ENCODE measurements around the gene ZFYVE19.
A peak's percentile ranks its signal among the peaks of the same experiment; 100 is the strongest.

The ZFYVE19 gene

GRCh38 chr15:40769274-40770146, 37.4 kb upstream of the ZFYVE19 start, which contains the start of gene C15orf62:
Gene C15orf62 (plus strand): TSS chr15:40769980. CDS start chr15:40770496, 516 bp downstream.
- H3F3A ChIP-seq (ENCODE audit: low read depth) = peaks cover 13% of the 10 kb centered on the region
- H3K9ac ChIP-seq (ENCODE audit: low read depth, low read length, poor library complexity, severe bottlenecking) = peak within 1 kb of the TSS; percentile 80
- H3K9me3 ChIP-seq (ENCODE audit: insufficient read depth, low read depth, low read length) = no peaks in the 10 kb centered on the region
- H3K4me3 ChIP-seq (ENCODE audit: low read length, poor library complexity, severe bottlenecking) = peak within 1 kb of the TSS; percentile 70
- peaks cover 65% of the 10 kb centered on the region for H3K4me1 ChIP-seq (ENCODE audit: insufficient read depth, low read length, poor library complexity, severe bottlenecking)
- H3K27me3 ChIP-seq (ENCODE audit: insufficient read depth, low read length, poor library complexity, severe bottlenecking) = no peaks in the 10 kb centered on the region
- TF ChIP-seq EZH2phosphoT487 (IDR thresholded peaks at IDR 0.05; ENCODE audit: borderline replicate concordance) = no peak
- TF ChIP-seq, protein P1, sequence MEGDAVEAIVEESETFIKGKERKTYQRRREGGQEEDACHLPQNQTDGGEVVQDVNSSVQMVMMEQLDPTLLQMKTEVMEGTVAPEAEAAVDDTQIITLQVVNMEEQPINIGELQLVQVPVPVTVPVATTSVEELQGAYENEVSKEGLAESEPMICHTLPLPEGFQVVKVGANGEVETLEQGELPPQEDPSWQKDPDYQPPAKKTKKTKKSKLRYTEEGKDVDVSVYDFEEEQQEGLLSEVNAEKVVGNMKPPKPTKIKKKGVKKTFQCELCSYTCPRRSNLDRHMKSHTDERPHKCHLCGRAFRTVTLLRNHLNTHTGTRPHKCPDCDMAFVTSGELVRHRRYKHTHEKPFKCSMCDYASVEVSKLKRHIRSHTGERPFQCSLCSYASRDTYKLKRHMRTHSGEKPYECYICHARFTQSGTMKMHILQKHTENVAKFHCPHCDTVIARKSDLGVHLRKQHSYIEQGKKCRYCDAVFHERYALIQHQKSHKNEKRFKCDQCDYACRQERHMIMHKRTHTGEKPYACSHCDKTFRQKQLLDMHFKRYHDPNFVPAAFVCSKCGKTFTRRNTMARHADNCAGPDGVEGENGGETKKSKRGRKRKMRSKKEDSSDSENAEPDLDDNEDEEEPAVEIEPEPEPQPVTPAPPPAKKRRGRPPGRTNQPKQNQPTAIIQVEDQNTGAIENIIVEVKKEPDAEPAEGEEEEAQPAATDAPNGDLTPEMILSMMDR (conservative IDR thresholded peaks at IDR 0.05; ENCODE audit: low read length) = no peak
- H3K4me2 ChIP-seq (ENCODE audit: low read depth, low read length, poor library complexity, severe bottlenecking) = peak within 1 kb of the TSS; percentile 78
- peaks cover 7% of the 10 kb centered on the region for H4K20me1 ChIP-seq (ENCODE audit: insufficient read depth, low read length, poor library complexity, severe bottlenecking)
- H3K9me2 ChIP-seq (replicated peaks; ENCODE audit: low read depth, low read length) = no peaks in the 10 kb centered on the region
- H3K79me2 ChIP-seq (ENCODE audit: insufficient read depth, low read length) = peaks cover 39% of the 10 kb centered on the region
- H3K36me3 ChIP-seq (ENCODE audit: insufficient read depth, low read length) = no peaks in the 10 kb centered on the region; the same call in none of the 2 replicates
- H2AFZ ChIP-seq (ENCODE audit: low read length) = peak within 1 kb of the TSS; percentile 34; the same call in 1 of the 2 replicates

DNA sequence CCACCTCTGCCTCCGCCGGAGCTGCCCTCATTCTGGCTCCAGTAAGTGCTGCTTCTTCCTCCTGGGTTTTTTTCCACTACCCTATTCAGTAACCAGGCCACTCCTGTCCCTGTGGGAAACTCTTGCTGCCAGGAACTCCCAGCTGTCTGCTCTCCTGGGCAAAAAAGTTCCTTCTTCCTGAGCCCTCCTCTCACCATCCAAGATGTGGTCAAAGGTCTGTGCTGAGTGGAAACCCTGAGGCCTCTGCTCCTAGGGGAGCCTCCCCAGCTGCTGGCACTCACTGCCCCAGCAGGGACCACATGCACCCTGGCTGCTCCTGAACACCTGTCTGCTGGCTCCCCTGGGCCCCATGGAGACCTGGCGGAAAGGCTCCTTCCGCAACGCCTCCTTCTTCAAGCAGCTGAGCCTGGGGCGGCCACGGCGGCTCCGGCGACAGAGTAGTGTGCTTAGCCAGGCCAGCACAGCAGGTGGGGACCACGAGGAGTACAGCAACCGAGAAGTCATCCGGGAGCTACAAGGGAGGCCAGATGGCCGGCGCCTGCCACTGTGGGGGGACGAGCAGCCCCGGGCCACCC, 36.7 kb upstream of the ZFYVE19 start:
- H3K27me3 ChIP-seq (ENCODE audit: insufficient read depth, low read length, poor library complexity, severe bottlenecking) = no peaks in the 10 kb centered on the region
- TF ChIP-seq EZH2phosphoT487 (IDR thresholded peaks at IDR 0.05; ENCODE audit: borderline replicate concordance) = no peak
- TF ChIP-seq, protein P1 (conservative IDR thresholded peaks at IDR 0.05; ENCODE audit: low read length) = no peak
- peak overlapping the region; percentile 80 for H3K9ac ChIP-seq (ENCODE audit: low read depth, low read length, poor library complexity, severe bottlenecking)
- peak overlapping the region; percentile 70 for H3K4me3 ChIP-seq (ENCODE audit: low read length, poor library complexity, severe bottlenecking)
- no peaks in the 10 kb centered on the region for H3K9me2 ChIP-seq (replicated peaks; ENCODE audit: low read depth, low read length)
- H3K36me3 ChIP-seq (ENCODE audit: insufficient read depth, low read length) = peaks cover 4% of the 10 kb centered on the region
- peak overlapping the region; percentile 78 for H3K4me2 ChIP-seq (ENCODE audit: low read depth, low read length, poor library complexity, severe bottlenecking)
- H2AFZ ChIP-seq (ENCODE audit: low read length) = no peak overlapping the region
- no peaks in the 10 kb centered on the region for H3K9me3 ChIP-seq (ENCODE audit: insufficient read depth, low read depth, low read length)
- peaks cover 13% of the 10 kb centered on the region for H3F3A ChIP-seq (ENCODE audit: low read depth)
- peaks cover 32% of the 10 kb centered on the region for H3K79me2 ChIP-seq (ENCODE audit: insufficient read depth, low read length)
- peaks cover 7% of the 10 kb centered on the region for H4K20me1 ChIP-seq (ENCODE audit: insufficient read depth, low read length, poor library complexity, severe bottlenecking)
- H3K4me1 ChIP-seq (ENCODE audit: insufficient read depth, low read length, poor library complexity, severe bottlenecking) = peaks cover 59% of the 10 kb centered on the region

GRCh38 chr15:40771242-40771641, 35.6 kb upstream of the ZFYVE19 start:
- Histone ChIP-seq H3K9me3 (ENCODE audit: insufficient read depth, low read depth, low read length) (no peaks in the 10 kb centered on the region), H2AFZ (ENCODE audit: low read length) (no peak overlapping the region), H3K4me2 (ENCODE audit: low read depth, low read length, poor library complexity, severe bottlenecking) (peak overlapping the region; percentile 78), H3K36me3 (ENCODE audit: insufficient read depth, low read length) (peaks cover 14% of the 10 kb centered on the region), H3K4me3 (ENCODE audit: low read length, poor library complexity, severe bottlenecking) (peak overlapping the region; percentile 70), H3K9ac (ENCODE audit: low read depth, low read length, poor library complexity, severe bottlenecking) (peak overlapping the region; percentile 80), H3K9me2 (replicated peaks; ENCODE audit: low read depth, low read length) (no peaks in the 10 kb centered on the region), H3K27me3 (ENCODE audit: insufficient read depth, low read length, poor library complexity, severe bottlenecking) (no peaks in the 10 kb centered on the region), H3K79me2 (ENCODE audit: insufficient read depth, low read length) (peaks cover 23% of the 10 kb centered on the region; the same call in 1 of the 2 replicates), H4K20me1 (ENCODE audit: insufficient read depth, low read length, poor library complexity, severe bottlenecking) (no peaks in the 10 kb centered on the region), H3K4me1 (ENCODE audit: insufficient read depth, low read length, poor library complexity, severe bottlenecking) (peaks cover 50% of the 10 kb centered on the region), H3F3A (ENCODE audit: low read depth) (peaks cover 13% of the 10 kb centered on the region)
- TF ChIP-seq EZH2phosphoT487 (IDR thresholded peaks at IDR 0.05; ENCODE audit: borderline replicate concordance) = no peak

All from Loucy (cell line).